ENCODE results near the gene GLI3.

DNA sequence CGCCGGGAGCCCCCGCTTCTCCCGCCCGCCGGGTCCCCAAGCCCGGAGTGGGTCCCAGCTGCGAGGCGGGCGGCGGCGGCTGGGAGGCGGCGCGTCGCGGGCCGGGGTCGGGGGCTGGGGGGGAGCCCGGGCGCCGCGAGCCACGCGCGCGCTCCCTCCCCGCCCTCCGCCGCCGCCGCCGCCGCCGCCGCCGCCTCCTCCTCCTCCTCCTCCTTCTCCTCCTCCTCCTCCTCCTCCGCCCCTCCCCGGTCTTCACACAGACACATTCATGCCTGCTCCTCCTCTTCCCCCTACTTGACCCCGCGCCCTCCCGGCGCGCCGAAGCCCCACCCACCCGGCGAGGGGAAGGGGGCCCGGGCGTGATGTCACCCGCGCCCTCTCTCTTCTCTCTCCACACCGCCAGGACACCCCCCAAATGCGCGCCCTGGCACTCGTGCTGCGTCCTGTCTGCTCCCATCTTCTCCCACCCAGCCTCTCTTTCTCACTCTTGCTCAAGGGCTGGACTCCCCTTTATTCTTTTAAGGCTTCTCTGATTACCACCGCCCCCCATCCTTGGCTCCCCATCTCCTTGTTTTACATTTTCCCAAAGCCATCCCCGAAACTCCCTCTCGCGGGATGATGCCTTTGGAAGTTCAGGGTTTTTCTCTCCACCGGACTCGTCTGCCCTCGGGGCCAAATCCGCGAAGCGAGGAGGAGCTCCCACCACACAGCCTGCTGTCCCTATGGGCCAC, 967 bp upstream of the GLI3 start:
- TF ChIP-seq POLR2A (IDR thresholded peaks at IDR 0.05), result no peak
- TF ChIP-seq, protein P1, sequence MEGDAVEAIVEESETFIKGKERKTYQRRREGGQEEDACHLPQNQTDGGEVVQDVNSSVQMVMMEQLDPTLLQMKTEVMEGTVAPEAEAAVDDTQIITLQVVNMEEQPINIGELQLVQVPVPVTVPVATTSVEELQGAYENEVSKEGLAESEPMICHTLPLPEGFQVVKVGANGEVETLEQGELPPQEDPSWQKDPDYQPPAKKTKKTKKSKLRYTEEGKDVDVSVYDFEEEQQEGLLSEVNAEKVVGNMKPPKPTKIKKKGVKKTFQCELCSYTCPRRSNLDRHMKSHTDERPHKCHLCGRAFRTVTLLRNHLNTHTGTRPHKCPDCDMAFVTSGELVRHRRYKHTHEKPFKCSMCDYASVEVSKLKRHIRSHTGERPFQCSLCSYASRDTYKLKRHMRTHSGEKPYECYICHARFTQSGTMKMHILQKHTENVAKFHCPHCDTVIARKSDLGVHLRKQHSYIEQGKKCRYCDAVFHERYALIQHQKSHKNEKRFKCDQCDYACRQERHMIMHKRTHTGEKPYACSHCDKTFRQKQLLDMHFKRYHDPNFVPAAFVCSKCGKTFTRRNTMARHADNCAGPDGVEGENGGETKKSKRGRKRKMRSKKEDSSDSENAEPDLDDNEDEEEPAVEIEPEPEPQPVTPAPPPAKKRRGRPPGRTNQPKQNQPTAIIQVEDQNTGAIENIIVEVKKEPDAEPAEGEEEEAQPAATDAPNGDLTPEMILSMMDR (IDR thresholded peaks at IDR 0.05), result no peak
